HG03095 (cell line): ENCODE data around the gene USP36.
"Not testable (repeated sequence)": the region's sequence is repeated elsewhere in the genome, so short reads cannot be mapped to it uniquely, and the experiment has no call there.

Experiments
- ATAC-seq: cut with Tn5 transposase; IDR thresholded peaks from one replicate; pipeline ENCODE4 v1.9.1; 2021; ENCODE audit warnings: moderate library complexity; ENCODE audit not compliant: unreplicated experiment

USP36 gene

GRCh38 chr17:78873519-78874340 is 33.1 kb upstream of the USP36 start:
- ATAC-seq = no peak

- ATAC-seq = no peak
These were observed 31.9 kb upstream of the USP36 start for GRCh38 chr17:78872486-78872885.

- ATAC-seq = no peak
These were observed 30.0 kb upstream of the USP36 start for GRCh38 chr17:78870621-78871020.

- ATAC-seq = no peak
These were observed 27.8 kb upstream of the USP36 start for GRCh38 chr17:78868391-78868790.

GRCh38 chr17:78867046-78867445 is 26.4 kb upstream of the USP36 start:
- ATAC-seq = not testable (repeated sequence)

GRCh38 chr17:78865682-78866390 is 25.2 kb upstream of the USP36 start:
- no peak for ATAC-seq

GRCh38 chr17:78864117-78864516 is 23.5 kb upstream of the USP36 start:
- no peak for ATAC-seq

- no peak for ATAC-seq
These were observed 21.7 kb upstream of the USP36 start for GRCh38 chr17:78862073-78863023.

- no peak for ATAC-seq
These were observed 20.6 kb upstream of the USP36 start for GRCh38 chr17:78861229-78861628.

- no peak for ATAC-seq
These were observed 18.4 kb upstream of the USP36 start for GRCh38 chr17:78859051-78859450.

- ATAC-seq = no peak
These were observed 16.7 kb upstream of the USP36 start for GRCh38 chr17:78857266-78857665.

GRCh38 chr17:78855561-78856165 is 15.0 kb upstream of the USP36 start:
- ATAC-seq = no peak

GRCh38 chr17:78854508-78854907 is 13.9 kb upstream of the USP36 start:
- no peak for ATAC-seq

GRCh38 chr17:78853926-78854394 is 13.3 kb upstream of the USP36 start:
- ATAC-seq = no peak

- ATAC-seq = no peak
These were observed 12.1 kb upstream of the USP36 start for GRCh38 chr17:78852709-78853121.

- no peak for ATAC-seq
These were observed 8.4 kb upstream of the USP36 start for GRCh38 chr17:78849026-78849425.

GRCh38 chr17:78847052-78847451 is 6.4 kb upstream of the USP36 start:
- ATAC-seq = no peak

GRCh38 chr17:78844301-78845005 is 3.8 kb upstream of the USP36 start:
- no peak for ATAC-seq

GRCh38 chr17:78842881-78843565 is 2.4 kb upstream of the USP36 start:
- no peak for ATAC-seq

- no peak for ATAC-seq
These were observed 159 bp downstream of the USP36 start for GRCh38 chr17:78840530-78840779.
